NCI-H128 (cell line): ENCODE measurements around the gene EXOC1.
"Not testable (repeated sequence)": the region's sequence is repeated elsewhere in the genome, so short reads cannot be mapped to it uniquely, and the experiment has no call there.

Experiments used
- DNase-seq: peaks from one replicate; lab custom pipeline; 2025; ENCODE audit not compliant: unreplicated experiment; lab: John Stamatoyannopoulos, UW

Gene EXOC1

DNA sequence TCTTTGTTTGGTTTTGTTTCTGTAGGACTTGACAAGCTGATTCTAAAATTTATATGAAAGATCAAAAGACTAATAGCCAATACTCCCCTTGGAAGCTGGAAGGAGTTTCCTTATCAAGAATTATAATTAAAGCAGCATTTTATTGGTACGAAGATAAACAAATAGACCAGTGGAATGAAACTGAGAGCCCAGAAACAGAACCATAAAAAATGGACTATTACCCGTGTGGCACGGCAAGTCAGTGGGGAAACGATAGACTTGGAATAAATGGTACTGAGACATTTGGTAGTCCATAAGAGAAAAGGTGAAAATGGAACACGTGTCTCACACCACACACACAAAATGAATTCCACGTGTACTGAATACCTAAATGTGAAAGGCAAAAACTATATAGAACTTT lies 52.9 kb downstream of the EXOC1 start:
- no peak for DNase-seq

DNA sequence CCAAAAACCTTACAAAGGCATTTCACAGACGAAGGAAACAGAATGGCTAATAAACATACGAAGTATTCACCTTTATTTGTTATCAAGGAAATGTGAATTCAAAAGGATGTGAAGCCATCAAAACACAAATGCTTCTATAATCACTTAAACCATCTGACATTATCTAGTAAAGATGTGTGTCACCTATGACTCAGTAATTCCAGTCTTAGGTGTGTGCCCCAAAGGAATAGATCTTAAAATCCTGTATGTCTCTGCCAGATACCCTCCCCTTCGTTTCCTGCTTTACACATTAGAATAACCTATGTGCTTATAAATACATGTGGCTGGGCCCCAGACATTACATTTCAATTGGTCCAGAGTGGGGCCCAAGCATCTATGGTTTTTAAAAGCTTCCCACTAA lies 53.5 kb downstream of the EXOC1 start:
- DNase-seq, result no peak

DNA sequence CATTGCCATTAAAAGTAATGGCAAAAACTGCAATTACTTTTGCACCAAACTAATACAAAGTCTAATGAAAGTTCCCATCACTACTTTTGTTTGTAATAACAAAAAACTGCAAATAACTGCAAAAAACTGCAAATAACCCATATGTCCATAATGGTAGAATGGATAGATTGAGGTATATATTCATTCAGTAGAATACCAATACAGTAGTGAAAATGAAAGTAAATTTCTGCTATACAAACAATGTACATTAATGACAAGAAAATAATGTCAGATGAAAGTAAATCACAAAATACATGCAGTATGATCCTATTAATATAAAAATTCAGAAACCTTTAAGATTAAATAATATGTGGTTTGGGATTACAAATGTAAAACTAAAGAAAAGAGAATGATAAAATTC lies 54.0 kb downstream of the EXOC1 start:
- DNase-seq, result no peak

DNA sequence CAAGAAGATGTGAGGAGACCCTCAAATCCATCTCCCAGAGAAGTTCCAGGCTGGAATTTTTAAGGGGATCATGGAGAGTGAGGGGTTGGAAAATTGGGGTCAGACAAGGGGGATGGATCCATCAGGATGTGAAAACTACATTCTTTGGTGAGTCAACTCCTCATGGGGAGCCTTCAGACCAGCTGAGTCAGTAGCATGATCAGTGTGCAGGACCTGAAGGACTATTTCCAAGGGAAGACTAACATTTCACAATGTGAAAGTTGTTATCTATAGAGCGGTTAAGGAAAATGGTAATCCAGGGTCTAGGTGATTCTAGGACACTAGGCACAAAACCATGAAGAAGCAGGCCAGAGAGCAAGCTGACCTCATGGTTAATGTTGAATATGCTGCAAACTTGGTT lies 56.7 kb downstream of the EXOC1 start:
- DNase-seq, result no peak

DNA sequence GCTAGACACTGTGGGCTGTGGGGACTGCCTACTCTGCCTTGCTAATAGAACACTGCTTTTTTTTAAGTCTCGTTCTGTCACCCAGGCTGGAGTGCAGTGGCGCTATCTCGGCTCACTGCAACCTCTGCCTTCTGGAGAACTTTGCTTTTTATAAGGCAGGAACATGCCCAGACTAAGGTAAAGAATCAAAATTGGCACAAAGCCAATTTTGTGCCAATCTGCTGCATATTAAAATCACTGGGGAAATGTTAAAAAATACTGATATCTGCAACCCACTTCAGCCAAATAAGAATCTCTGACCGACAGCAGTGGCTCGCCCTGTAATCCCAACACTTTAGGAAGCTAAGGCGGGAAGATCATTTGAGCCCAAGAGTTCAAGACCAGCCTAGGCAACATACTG lies 58.8 kb downstream of the EXOC1 start:
- no peak for DNase-seq

GRCh38 chr4:55920571-55920970 lies 67.1 kb downstream of the EXOC1 start:
- no peak for DNase-seq

- no peak for DNase-seq
These were observed 67.6 kb downstream of the EXOC1 start for GRCh38 chr4:55921093-55921492.

DNA sequence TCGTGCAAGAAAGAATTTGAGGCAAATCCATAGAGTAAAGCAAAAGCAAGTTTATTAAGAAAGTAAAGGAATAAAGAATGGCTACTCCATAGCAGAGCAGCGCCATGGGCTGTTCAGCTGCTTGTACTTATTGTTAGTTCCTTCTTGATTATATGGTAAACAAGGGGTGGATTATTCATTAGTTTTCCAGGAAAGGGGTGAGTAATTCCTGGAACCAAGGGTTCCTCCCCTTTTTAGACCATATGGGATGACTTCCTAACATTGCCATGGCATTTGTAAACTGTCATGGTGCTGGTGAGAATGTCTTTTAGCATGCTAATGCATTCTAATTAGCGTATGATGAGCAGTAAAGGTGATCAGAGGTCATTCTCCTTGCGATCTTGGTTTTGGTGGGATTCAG lies 71.8 kb downstream of the EXOC1 start:
- DNase-seq, result no peak

DNA sequence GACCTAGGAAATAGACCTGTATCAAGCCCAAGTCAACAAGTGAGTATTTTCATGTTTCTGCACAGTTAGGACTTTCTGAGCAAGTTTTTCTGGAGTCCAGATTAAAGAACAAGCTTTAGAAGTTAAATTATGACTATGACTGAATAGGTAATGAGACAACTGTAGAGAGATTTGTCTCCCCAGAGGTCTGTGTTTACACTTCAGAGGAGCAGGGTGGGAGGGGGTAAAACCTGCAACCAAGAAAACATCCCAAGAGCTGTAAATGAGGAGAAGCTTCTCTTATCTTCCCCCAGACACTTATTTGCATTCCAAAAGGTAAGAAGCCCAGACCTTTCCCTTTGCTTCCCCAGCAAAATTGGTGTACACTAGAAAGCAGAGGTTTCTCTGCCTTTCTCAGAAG lies 73.2 kb downstream of the EXOC1 start:
- DNase-seq, result no peak

DNA sequence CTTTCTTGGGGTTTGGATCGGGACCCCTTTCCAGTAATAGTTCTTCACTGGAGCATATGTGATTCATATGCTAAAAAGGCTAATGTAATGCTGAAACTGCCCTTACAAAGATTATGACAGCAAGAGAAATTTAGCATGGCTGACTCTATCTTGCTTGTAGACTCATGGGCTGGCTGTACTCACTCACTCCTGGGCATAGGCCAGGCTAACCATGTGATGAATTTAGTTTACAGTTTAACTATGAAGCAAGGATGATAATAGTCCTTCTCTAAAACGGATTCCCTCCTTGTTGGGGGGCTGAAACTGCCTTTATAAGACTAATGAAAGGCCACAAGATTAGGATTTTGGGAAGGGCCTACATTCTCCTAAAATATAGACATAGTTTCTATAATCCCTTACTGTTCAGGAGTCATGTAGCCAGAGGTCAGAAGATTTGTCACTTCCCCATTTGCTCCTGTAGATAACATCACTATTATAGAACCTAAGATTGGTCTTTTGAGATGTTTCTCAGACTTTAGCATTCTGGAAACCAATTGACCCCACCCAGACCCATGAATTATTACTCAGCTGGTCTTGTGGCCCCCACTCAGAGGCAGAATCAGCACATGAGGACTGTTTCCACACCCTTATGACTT lies 74.5 kb downstream of the EXOC1 start:
- no peak for DNase-seq

DNA sequence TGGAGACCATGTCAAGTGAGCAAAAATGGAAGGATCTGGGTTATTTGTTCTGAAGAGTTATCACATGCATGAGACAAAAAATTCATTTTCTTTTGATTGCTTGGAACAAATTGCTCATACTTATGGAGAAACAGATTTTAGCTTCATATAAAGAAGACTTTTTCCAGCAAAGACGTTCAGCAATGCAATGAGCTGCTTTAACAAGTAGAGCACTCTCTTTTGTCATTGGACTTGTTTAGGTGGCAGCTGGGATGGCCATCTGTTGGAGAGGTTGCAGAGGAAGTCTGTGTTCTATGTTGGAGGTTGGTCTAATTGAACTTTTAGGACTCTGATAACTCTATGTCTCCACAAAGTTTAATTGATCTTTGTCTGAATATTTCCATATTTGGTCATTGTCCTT lies 75.4 kb downstream of the EXOC1 start:
- no peak for DNase-seq

GRCh38 chr4:55931043-55931442 lies 77.6 kb downstream of the EXOC1 start:
- DNase-seq, result no peak

DNA sequence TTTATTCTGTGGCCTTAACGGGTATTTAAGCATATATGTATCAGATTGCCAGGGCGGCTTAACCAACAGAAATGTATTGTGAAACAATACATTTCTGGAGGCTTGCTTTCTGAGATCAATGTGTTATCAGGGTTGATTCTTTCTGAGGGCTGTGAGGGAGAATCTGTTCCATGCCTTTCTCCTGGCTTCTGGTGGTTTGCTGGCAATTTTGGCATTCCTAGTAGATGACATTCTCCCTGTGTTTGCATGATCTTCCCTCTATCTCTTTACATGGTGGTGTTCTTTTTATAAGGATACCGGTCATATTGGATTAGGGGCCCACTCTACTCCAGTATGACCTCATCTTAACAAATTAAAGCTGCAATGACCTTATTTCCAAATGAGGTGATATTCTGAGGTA lies 78.4 kb downstream of the EXOC1 start:
- no peak for DNase-seq

GRCh38 chr4:55932511-55932910 lies 79.1 kb downstream of the EXOC1 start:
- DNase-seq, result no peak

DNA sequence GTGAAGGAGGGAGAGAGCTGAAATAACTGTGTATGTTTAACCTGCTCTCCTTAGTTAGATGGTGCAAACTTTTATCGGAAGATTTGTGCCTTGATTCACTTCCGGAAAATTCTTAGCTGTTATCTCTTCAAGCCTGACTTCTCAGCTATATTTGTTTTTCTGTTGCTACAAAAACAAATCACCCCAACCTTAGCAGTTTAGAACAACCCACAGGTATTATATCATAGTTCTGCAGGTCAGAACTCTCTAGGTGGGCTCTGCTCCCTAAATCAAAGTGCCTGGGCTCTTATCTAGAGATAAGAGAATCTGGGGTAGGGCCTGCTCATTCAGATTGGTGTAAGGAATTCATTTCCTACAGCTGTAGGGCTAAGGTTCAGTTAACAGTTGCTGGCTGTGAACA lies 80.2 kb downstream of the EXOC1 start:
- DNase-seq, result no peak

GRCh38 chr4:55935907-55936306 lies 82.5 kb downstream of the EXOC1 start:
- not testable (repeated sequence) for DNase-seq

GRCh38 chr4:55938481-55938880 lies 85.0 kb downstream of the EXOC1 start:
- no peak for DNase-seq

- DNase-seq, result no peak
These were observed 86.0 kb downstream of the EXOC1 start for GRCh38 chr4:55939421-55939820.

DNA sequence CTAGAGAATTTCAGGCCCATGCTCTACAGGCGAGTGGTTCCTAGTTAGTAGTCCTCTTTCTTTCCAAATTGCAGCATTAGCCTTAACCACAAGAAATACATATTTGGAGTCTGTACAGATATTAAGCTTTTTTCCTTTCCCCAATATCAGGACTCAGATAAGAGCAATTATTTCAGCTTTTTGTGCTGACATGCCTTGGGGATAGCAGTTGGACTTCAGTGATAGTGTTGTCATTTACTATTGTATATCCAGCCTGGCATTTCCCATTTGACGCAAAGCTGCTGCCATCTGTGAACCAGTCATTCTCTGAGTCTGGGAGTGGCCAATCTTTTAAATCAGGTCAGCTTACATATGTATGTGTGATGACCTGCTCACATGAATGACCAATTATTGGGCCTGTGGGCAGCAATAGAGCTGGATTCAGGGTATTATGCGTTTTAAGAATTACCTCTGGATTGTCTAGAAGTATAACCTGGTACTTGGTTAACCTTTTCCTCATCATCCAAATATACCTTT lies 88.5 kb downstream of the EXOC1 start:
- no peak for DNase-seq

DNA sequence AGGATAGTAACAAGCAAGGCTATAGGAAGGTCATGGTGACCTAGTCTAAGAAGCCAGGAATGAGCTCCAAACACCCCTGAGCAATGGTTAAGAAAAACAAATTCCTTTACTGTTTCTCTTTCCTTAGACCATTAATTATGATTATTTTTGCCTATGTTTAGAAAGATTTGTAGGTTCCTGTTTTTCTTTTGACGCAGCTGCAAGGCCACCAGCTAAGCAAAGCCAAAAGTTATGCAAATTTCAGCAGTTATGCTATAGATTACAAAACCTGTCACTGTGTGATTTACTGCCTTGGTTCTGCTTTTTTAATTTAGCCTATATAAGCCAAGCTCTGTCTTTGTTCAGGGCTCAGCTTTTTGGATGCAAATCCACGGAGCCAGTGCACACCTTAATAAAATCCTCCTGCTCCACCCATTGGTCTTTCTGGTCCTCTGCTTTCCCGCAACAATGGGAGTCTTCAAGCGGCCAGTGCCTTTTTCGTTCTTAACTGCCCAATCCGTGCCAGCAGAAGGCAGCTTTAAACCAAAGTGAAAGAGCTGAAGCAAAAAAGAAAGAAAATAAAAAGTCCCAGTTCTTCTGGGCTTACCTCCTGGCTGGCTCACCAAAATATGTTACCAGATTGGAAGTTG lies 93.9 kb downstream of the EXOC1 start:
- DNase-seq, result no peak

DNA sequence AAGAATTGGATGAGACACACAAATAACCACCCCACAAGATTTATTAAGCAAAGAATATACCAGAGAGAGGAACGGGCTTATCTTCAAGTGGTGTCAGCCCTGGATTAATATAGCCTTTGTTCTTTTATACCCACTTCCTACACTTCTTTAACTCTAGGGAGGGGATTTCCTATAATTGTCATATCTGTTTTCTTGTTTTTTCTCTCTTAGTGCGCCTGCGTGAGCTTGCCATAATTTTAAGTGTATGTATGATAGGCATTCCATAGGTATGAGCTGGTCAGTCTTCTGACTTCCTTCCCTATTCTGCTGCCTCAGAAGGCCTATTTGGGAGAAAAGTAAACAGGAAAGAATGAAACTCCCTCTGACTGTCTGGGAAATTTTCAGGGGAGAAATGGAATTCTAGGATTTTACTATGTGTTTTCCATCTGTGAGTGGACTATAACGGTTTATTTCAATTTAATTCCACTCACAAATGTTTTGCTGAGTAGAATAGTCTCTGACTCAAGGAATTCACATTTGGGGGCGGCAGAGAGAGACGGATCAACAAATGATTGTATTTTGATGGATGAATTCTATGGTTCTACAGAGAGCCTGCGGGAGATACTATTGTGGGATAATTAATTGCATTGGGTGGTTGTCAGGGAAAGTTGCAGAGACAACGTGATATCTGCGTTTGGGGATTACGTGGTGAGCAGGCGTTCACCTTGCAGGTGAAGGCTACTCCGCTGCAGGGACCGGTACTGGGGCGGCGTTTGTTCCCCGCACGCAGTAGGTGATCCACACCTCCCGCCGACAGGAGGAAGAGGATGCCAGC lies 94.7 kb downstream of the EXOC1 start:
- DNase-seq, result no peak
